OCI-LY1 (cell line): ENCODE data around the gene OPRM1.

ENCODE experiments used
- H2AFZ ChIP-seq: fragments of 200-600 bp; sonication (generic), shearing (Covaris generic); 2 replicates; pipeline ENCODE4 v1.6.0; 2014; ENCODE audit warnings: antibody characterized with exemption, mild to moderate bottlenecking, low read length
- H3F3A ChIP-seq: fragments of 200-600 bp; sonication (generic), shearing (Covaris generic); 2 replicates; pipeline ENCODE4 v1.6.0; 2014; ENCODE audit warnings: mild to moderate bottlenecking, antibody characterized with exemption, low read length, moderate library complexity; ENCODE audit not compliant: insufficient read depth
- H3K27ac ChIP-seq: fragments of 200-600 bp; sonication (generic); 2 replicates; pipeline ENCODE4 v1.5.1; 2014; ENCODE audit warnings: low read length, mixed run types, mild to moderate bottlenecking, low read depth; ENCODE audit not compliant: poor library complexity, severe bottlenecking
- H3K27me3 ChIP-seq: fragments of 200-600 bp; sonication (generic); 2 replicates; pipeline ENCODE4 v1.6.0; 2014; ENCODE audit warnings: antibody characterized with exemption, mild to moderate bottlenecking, low read length, moderate library complexity; ENCODE audit not compliant: insufficient read depth
- H3K36me3 ChIP-seq: fragments of 200-600 bp; sonication (generic); 2 replicates; pipeline ENCODE4 v1.6.1; 2014; ENCODE audit warnings: mild to moderate bottlenecking, antibody characterized with exemption, low read length, moderate library complexity, mixed read lengths; ENCODE audit not compliant: insufficient read depth
- H3K4me1 ChIP-seq: fragments of 200-600 bp; sonication (generic); 2 replicates; pipeline ENCODE4 v1.5.1; 2014; ENCODE audit warnings: mild to moderate bottlenecking, low read length, moderate library complexity; ENCODE audit not compliant: insufficient read depth, severe bottlenecking
- H3K4me2 ChIP-seq: fragments of 200-600 bp; sonication (generic), shearing (Covaris generic); 2 replicates; pipeline ENCODE4 v1.6.1; 2014; ENCODE audit warnings: low read length
- H3K4me3 ChIP-seq: fragments of 200-600 bp; sonication (generic); 2 replicates; pipeline ENCODE4 v1.5.1; 2014; ENCODE audit warnings: low read length, low read depth, mild to moderate bottlenecking, mixed read lengths; ENCODE audit not compliant: poor library complexity, severe bottlenecking
- H3K79me2 ChIP-seq: fragments of 200-600 bp; shearing (Covaris generic); 2 replicates; pipeline ENCODE4 v1.6.1; 2016; ENCODE audit warnings: mixed run types, low read length, mixed read lengths; ENCODE audit not compliant: insufficient read depth
- H3K9ac ChIP-seq: fragments of 200-600 bp; sonication (generic), shearing (Covaris generic); 2 replicates; pipeline ENCODE4 v1.6.1; 2014; ENCODE audit warnings: mild to moderate bottlenecking, low read length, mixed read lengths
- H3K9me2 ChIP-seq: fragments of 200-600 bp; sonication (generic), shearing (Covaris generic); 2 replicates; pipeline ENCODE4 v1.6.1; 2014; ENCODE audit warnings: low read depth, mild to moderate bottlenecking, low read length, mixed read lengths
- H3K9me3 ChIP-seq: fragments of 200-600 bp; shearing (Covaris generic); 2 replicates; pipeline ENCODE4 v1.6.1; 2014; ENCODE audit warnings: low read length, mixed read lengths
- H4K20me1 ChIP-seq: fragments of 200-600 bp; sonication (generic), shearing (Covaris generic); 2 replicates; pipeline ENCODE4 v1.6.0; 2016; ENCODE audit warnings: mild to moderate bottlenecking, low read length; ENCODE audit not compliant: insufficient read depth
- CTCF ChIP-seq: fragments of 200-600 bp; sonication (generic), shearing (Covaris generic); IDR thresholded peaks from 2 replicates; pipeline ENCODE4 v1.5.1; 2017; ENCODE audit warnings: mild to moderate bottlenecking, antibody characterized with exemption, low read length, moderate library complexity, mixed read lengths
- EZH2 ChIP-seq: fragments of 200-600 bp; sonication (generic), shearing (Covaris generic); IDR thresholded peaks from 2 replicates; pipeline ENCODE4 v1.8.0; 2017; ENCODE audit warnings: borderline replicate concordance, mixed run types, mild to moderate bottlenecking, antibody characterized with exemption, low read length, moderate library complexity, mixed read lengths

OPRM1 gene

DNA sequence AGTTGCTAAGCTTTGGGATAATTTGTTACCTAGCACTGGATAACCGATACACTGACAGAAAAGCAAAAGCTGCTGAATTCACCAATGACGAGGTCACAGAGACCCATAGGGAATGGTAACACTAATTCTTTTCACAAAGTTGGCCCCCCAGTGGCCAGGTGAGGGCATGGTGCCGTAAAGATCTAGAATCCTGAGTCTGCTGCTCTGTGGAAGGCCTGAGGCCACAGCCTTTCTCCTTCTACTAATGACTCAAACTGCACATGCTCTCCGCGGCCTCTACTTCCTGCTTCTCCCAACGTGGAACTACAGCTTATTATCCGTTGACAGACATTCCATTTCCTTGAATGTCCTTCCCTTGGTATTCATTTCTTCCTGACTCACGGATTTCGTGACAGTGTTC, 127.1 kb downstream of the OPRM1 start:
- no peak overlapping the region for H3K4me2 ChIP-seq
- no peaks in the 10 kb centered on the region for H3K4me1 ChIP-seq
- no peaks in the 10 kb centered on the region for H3F3A ChIP-seq
- H3K9me2 ChIP-seq: no peaks in the 10 kb centered on the region
- no peak overlapping the region for H3K4me3 ChIP-seq
- peak; percentile 47 for TF ChIP-seq CTCF
- no peak for TF ChIP-seq EZH2
- H3K9me3 ChIP-seq: no peaks in the 10 kb centered on the region
- no peak overlapping the region for H3K27ac ChIP-seq
- H3K36me3 ChIP-seq: no peaks in the 10 kb centered on the region
- no peak overlapping the region for H2AFZ ChIP-seq
- no peaks in the 10 kb centered on the region for H3K27me3 ChIP-seq
- no peak overlapping the region for H3K9ac ChIP-seq
- H3K79me2 ChIP-seq: no peaks in the 10 kb centered on the region
- H4K20me1 ChIP-seq: no peaks in the 10 kb centered on the region

- no peaks in the 10 kb centered on the region for H3K27me3 ChIP-seq
- H3K27ac ChIP-seq: no peak overlapping the region
- H3K9me3 ChIP-seq: no peaks in the 10 kb centered on the region
- H3K4me3 ChIP-seq: no peak overlapping the region
- H3K36me3 ChIP-seq: no peaks in the 10 kb centered on the region
- no peaks in the 10 kb centered on the region for H3K79me2 ChIP-seq
- no peaks in the 10 kb centered on the region for H3F3A ChIP-seq
- no peaks in the 10 kb centered on the region for H4K20me1 ChIP-seq
- H2AFZ ChIP-seq: no peak overlapping the region
- TF ChIP-seq EZH2 (no peak), CTCF (no peak)
- no peak overlapping the region for H3K9ac ChIP-seq
- H3K4me2 ChIP-seq: no peak overlapping the region
- no peaks in the 10 kb centered on the region for H3K9me2 ChIP-seq
- H3K4me1 ChIP-seq: no peaks in the 10 kb centered on the region
Observed at GRCh38 chr6:154167126-154167525, 128.1 kb downstream of the OPRM1 start.

- Histone ChIP-seq H2AFZ (no peak overlapping the region), H3K9me3 (no peaks in the 10 kb centered on the region), H4K20me1 (no peaks in the 10 kb centered on the region), H3K79me2 (no peaks in the 10 kb centered on the region), H3K36me3 (no peaks in the 10 kb centered on the region), H3K27ac (no peak overlapping the region), H3K4me3 (no peak overlapping the region), H3K4me1 (no peaks in the 10 kb centered on the region), H3K4me2 (no peak overlapping the region), H3K9ac (no peak overlapping the region), H3F3A (no peaks in the 10 kb centered on the region), H3K27me3 (no peaks in the 10 kb centered on the region), H3K9me2 (no peaks in the 10 kb centered on the region)
- TF ChIP-seq EZH2 (no peak), CTCF (no peak)
Observed at GRCh38 chr6:154169193-154169847, 130.3 kb downstream of the OPRM1 start.
